ENCODE data around the gene BHMT2.

DNA sequence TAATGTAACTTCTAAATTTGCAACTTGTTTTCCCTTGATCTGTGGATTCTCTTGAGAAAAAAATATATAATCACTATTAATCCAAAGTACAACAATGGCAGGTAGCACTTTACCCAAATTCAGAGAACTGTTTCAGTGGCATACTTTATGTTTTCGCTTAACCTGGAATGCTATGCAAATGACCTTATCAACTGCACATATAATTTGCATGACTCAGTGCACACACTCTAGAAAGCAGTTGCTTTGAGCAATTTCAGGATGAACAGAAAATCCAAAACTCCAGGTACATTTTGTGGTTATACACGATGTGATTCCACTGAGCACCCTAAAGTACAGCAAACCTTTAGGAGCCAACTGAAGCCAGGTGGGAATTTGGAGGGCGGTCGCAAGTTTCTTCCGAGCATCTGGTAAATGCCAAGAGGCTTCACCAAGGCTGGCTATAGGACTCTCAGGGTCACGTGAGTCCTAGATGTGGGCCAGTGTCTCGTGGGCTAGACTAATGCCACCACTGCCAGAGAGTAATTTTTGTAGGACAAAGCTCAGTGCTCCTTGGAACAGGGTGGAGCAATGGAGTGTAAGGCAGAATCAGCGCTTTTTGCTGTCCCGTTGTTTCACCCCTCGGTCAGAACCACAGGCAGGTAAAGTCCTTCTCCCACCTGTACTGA, 37.4 kb upstream of the BHMT2 start:
- TF ChIP-seq RAD21 (IDR thresholded peaks at IDR 0.05; ENCODE audit: low read length) (no peak), NFE2L2 (IDR thresholded peaks at IDR 0.05; ENCODE audit: low read depth, low read length) (no peak), FOS (IDR thresholded peaks at IDR 0.05; ENCODE audit: low read depth, low read length) (no peak), RFX5 (IDR thresholded peaks at IDR 0.05; ENCODE audit: low read depth, low read length) (no peak), POLR2A (IDR thresholded peaks at IDR 0.05; ENCODE audit: low read depth, low read length) (no peak), MAZ (IDR thresholded peaks at IDR 0.05; ENCODE audit: borderline replicate concordance, low read depth, low read length) (no peak), CHD1 (IDR thresholded peaks at IDR 0.05; ENCODE audit: low read depth, low read length) (no peak), MAFK (IDR thresholded peaks at IDR 0.05; ENCODE audit: low read depth, low read length) (no peak), CEBPB (IDR thresholded peaks at IDR 0.05; ENCODE audit: low read depth, low read length) (no peak), SMC3 (IDR thresholded peaks at IDR 0.05; ENCODE audit: low read depth, low read length) (no peak), MXI1 (IDR thresholded peaks at IDR 0.05; ENCODE audit: borderline replicate concordance, low read depth, low read length) (no peak)
- TF ChIP-seq, protein P1, sequence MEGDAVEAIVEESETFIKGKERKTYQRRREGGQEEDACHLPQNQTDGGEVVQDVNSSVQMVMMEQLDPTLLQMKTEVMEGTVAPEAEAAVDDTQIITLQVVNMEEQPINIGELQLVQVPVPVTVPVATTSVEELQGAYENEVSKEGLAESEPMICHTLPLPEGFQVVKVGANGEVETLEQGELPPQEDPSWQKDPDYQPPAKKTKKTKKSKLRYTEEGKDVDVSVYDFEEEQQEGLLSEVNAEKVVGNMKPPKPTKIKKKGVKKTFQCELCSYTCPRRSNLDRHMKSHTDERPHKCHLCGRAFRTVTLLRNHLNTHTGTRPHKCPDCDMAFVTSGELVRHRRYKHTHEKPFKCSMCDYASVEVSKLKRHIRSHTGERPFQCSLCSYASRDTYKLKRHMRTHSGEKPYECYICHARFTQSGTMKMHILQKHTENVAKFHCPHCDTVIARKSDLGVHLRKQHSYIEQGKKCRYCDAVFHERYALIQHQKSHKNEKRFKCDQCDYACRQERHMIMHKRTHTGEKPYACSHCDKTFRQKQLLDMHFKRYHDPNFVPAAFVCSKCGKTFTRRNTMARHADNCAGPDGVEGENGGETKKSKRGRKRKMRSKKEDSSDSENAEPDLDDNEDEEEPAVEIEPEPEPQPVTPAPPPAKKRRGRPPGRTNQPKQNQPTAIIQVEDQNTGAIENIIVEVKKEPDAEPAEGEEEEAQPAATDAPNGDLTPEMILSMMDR (conservative IDR thresholded peaks at IDR 0.05; ENCODE audit: low read depth, low read length), result no peak
- TF ChIP-seq, protein P2, sequence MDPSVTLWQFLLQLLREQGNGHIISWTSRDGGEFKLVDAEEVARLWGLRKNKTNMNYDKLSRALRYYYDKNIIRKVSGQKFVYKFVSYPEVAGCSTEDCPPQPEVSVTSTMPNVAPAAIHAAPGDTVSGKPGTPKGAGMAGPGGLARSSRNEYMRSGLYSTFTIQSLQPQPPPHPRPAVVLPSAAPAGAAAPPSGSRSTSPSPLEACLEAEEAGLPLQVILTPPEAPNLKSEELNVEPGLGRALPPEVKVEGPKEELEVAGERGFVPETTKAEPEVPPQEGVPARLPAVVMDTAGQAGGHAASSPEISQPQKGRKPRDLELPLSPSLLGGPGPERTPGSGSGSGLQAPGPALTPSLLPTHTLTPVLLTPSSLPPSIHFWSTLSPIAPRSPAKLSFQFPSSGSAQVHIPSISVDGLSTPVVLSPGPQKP (IDR thresholded peaks at IDR 0.05; ENCODE audit: borderline replicate concordance, low read depth, low read length), result no peak
- TF ChIP-seq, protein P3, sequence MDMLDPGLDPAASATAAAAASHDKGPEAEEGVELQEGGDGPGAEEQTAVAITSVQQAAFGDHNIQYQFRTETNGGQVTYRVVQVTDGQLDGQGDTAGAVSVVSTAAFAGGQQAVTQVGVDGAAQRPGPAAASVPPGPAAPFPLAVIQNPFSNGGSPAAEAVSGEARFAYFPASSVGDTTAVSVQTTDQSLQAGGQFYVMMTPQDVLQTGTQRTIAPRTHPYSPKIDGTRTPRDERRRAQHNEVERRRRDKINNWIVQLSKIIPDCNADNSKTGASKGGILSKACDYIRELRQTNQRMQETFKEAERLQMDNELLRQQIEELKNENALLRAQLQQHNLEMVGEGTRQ (IDR thresholded peaks at IDR 0.05; ENCODE audit: low read depth, low read length), result no peak

Measured in IMR-90 (cell line).